22Rv1 (cell line): ENCODE data around the gene SLC10A7.

Experiments
- CTCF ChIP-seq: fragments of 450-650 bp; IDR thresholded peaks from 2 replicates; pipeline ENCODE4 v1.5.1; 2017; ENCODE audit warnings: mild to moderate bottlenecking
- ZFX ChIP-seq: fragments of 450-650 bp; IDR thresholded peaks from 2 replicates; pipeline ENCODE4 v1.6.1; 2017; ENCODE audit warnings: antibody characterized with exemption, borderline replicate concordance

GRCh38 chr4:146407669-146408084, 114.1 kb downstream of the SLC10A7 start:
- no peak for TF ChIP-seq CTCF
- TF ChIP-seq ZFX: no peak
